CD4-positive, alpha-beta T cell (primary cell): ENCODE results near the gene BEST3. TPM values are rescaled to one million over a fixed set of nuclear protein-coding genes. Genes with fewer than 3 reads are reported as not detected.

Source experiments
- ATAC-seq: fragments of 200-7000 bp; cut with Tn5 transposase; one replicate; pipeline ENCODE4 v1.10.0; 2022; ENCODE audit warnings: mild to moderate bottlenecking; ENCODE audit not compliant: poor library complexity
- CTCF ChIA-PET: fragments of 350-600 bp; sonication (Branson Sonifier 250); formaldehyde crosslinking; loops from one replicate; lab custom pipeline; 2021; ENCODE audit warnings: antibody characterized with exemption, inconsistent platforms; lab: Charles Lee
- POLR2A ChIA-PET: fragments of 350-600 bp; sonication (Branson Sonifier 250); formaldehyde crosslinking; loops from one replicate; lab custom pipeline; 2021; ENCODE audit warnings: antibody characterized with exemption, inconsistent platforms; lab: Charles Lee
- DNase-seq, 14 experiments: peaks; one replicate each; pipeline ENCODE4 v3.0.0-alpha.2; 2013 to 2020; ENCODE audit warnings: mixed read lengths in 2 of 14
- H3K27ac ChIP-seq, 2 donors: one replicate each; pipeline versions ENCODE4 v1.5.1 to v1.7.0; 2013; ENCODE audit warnings: low read length in 2 of 2, low read depth in 1 of 2, mild to moderate bottlenecking in 1 of 2
- H3K27me3 ChIP-seq, 2 experiments: 1 replicate in 1 of 2; 2 replicates in 1 of 2; pipeline versions ENCODE4 v1.6.1 to v1.7.0; 2013; ENCODE audit warnings: low read length in 2 of 2, control low read depth in 1 of 2, mild to moderate bottlenecking in 1 of 2, moderate library complexity in 1 of 2; ENCODE audit not compliant: insufficient read depth in 2 of 2, control insufficient read depth in 1 of 2
- H3K36me3 ChIP-seq: one replicate; pipeline ENCODE4 v1.6.1; 2013; ENCODE audit warnings: low read length, control low read depth; ENCODE audit not compliant: insufficient read depth
- H3K4me1 ChIP-seq: one replicate; pipeline ENCODE4 v1.6.1; 2013; ENCODE audit warnings: low read length, control low read depth; ENCODE audit not compliant: insufficient read depth
- H3K4me3 ChIP-seq: one replicate; pipeline ENCODE4 v1.5.1; 2013; ENCODE audit warnings: mild to moderate bottlenecking, low read length, moderate library complexity
- H3K9me3 ChIP-seq, 2 experiments: 1 replicate in 1 of 2; 2 replicates in 1 of 2; pipeline versions ENCODE4 v1.6.1 to v1.7.0; 2013; ENCODE audit warnings: low read length in 2 of 2, mild to moderate bottlenecking in 2 of 2, control low read depth in 1 of 2, moderate library complexity in 1 of 2; ENCODE audit not compliant: control insufficient read depth in 1 of 2, insufficient read depth in 1 of 2
- H3K27ac Mint-ChIP-seq: one replicate; pipeline ENCODE4 v1.8.0; 2020; ENCODE audit warnings: mixed read lengths
- H3K27me3 Mint-ChIP-seq: one replicate; pipeline ENCODE4 v1.8.0; 2021; ENCODE audit warnings: mixed read lengths
- H3K36me3 Mint-ChIP-seq: one replicate; pipeline ENCODE4 v1.8.0; 2021; ENCODE audit warnings: low read depth, mixed read lengths
- H3K4me1 Mint-ChIP-seq: one replicate; pipeline ENCODE4 v1.8.0; 2021; ENCODE audit warnings: low read depth, mixed read lengths
- H3K4me3 Mint-ChIP-seq: one replicate; pipeline ENCODE4 v1.8.0; 2020; ENCODE audit warnings: mild to moderate bottlenecking, mixed read lengths
- H3K9me3 Mint-ChIP-seq: one replicate; pipeline ENCODE4 v1.8.0; 2020; ENCODE audit warnings: mixed read lengths
- intact Hi-C, 2 experiments: fragments of 100-400 bp; cut with DNase I in 1 of 2; cut with micrococcal nuclease in 1 of 2; formaldehyde crosslinking; loops; one replicate each; pipeline versions ENCODE4 v1.15.1 to v1.9.0; 2023 to 2025; cut with DNase I, micrococcal nuclease
- total RNA-seq, 174 experiments: library from RNA in 2 of 174; stranded (reverse) in 2 of 174; gene quantifications; one replicate each; pipeline ENCODE4 v1.2.3 and lab custom pipeline; 2021 to 2026
- TF ChIP-seq, protein P1 (sequence below): fragments of 200-600 bp; IDR thresholded peaks from one replicate; pipeline ENCODE4 v1.8.0; 2022; ENCODE audit warnings: antibody characterized with exemption, mild to moderate bottlenecking

The BEST3 gene
- total RNA-seq, 2 experiments from 2014 or later: not detected

DNA sequence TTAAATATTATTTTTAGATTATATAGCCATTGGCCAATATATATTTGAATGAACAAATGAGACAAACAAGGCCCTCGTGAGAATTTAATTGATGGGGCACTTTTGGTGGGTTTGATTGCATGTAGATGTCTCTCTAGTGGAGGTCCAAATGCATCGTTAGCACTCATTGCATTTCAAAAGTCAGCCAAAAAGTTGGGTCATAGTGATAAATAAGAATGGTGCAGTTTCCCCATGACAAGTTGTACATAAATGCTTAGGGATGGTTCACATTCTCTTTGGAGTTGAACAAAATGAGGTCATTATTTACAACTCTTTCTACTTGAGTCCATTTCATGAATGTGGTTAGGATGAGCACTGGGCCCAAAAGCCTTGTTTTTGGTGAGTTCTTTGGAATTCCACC, 1.0 kb downstream of the BEST3 start:
- intact Hi-C loops: no loop called here
- DNase-seq (no peak), ATAC-seq (no peak)
- POLR2A ChIA-PET: interaction anchor here (0.7 kb wide), 1 partner anchor 38 kb away, joined by 3 read pairs; no protein-coding TSS in a partner anchor
- no peaks in the 10 kb centered on the region for H3K9me3 ChIP-seq
- TF ChIP-seq, protein P1, sequence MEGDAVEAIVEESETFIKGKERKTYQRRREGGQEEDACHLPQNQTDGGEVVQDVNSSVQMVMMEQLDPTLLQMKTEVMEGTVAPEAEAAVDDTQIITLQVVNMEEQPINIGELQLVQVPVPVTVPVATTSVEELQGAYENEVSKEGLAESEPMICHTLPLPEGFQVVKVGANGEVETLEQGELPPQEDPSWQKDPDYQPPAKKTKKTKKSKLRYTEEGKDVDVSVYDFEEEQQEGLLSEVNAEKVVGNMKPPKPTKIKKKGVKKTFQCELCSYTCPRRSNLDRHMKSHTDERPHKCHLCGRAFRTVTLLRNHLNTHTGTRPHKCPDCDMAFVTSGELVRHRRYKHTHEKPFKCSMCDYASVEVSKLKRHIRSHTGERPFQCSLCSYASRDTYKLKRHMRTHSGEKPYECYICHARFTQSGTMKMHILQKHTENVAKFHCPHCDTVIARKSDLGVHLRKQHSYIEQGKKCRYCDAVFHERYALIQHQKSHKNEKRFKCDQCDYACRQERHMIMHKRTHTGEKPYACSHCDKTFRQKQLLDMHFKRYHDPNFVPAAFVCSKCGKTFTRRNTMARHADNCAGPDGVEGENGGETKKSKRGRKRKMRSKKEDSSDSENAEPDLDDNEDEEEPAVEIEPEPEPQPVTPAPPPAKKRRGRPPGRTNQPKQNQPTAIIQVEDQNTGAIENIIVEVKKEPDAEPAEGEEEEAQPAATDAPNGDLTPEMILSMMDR: no peak
- CTCF ChIA-PET: no interaction called here
- H3K27ac ChIP-seq: no peak overlapping the region
- no peak overlapping the region for H3K4me3 ChIP-seq
- H3K36me3 ChIP-seq: no peaks in the 10 kb centered on the region
- Mint-ChIP-seq H3K27ac (no peak overlapping the region), H3K36me3 (no peaks in the 10 kb centered on the region), H3K9me3 (no peaks in the 10 kb centered on the region), H3K4me1 (no peaks in the 10 kb centered on the region), H3K4me3 (no peak overlapping the region), H3K27me3 (peaks cover 7% of the 10 kb centered on the region)
- no peaks in the 10 kb centered on the region for H3K4me1 ChIP-seq
- H3K27me3 ChIP-seq: peaks cover 0 to 4% of the 10 kb centered on the region in 2 experiments

DNA sequence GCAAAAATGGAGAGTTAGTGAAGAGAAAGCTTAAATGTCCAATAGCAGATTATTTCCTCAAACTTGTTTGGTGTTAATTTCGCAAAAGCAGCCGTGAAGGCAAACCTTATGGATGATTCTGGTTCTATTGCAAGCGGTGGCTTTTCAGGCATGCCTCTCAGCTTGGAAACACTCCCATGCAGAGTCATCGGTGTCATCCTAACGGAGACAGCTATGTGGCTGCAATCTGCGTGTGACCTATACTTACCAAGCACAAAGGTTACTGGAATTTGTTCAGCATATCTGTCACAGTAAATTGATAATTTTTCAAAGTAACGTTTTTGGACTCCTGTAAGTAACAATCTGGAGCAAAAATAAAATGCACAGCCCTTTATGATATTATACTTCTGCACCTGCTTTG, 5.0 kb downstream of the BEST3 start:
- no peaks in the 10 kb centered on the region for H3K36me3 ChIP-seq
- Mint-ChIP-seq H3K27me3 (peaks cover 7% of the 10 kb centered on the region), H3K4me1 (no peaks in the 10 kb centered on the region), H3K4me3 (no peak overlapping the region), H3K27ac (no peak overlapping the region), H3K9me3 (no peaks in the 10 kb centered on the region), H3K36me3 (no peaks in the 10 kb centered on the region)
- ChIA-PET POLR2A (no interaction called here), CTCF (no interaction called here)
- no peaks in the 10 kb centered on the region for H3K9me3 ChIP-seq
- intact Hi-C loops: no loop called here
- no peak overlapping the region for H3K27ac ChIP-seq
- no peak for DNase-seq
- H3K4me1 ChIP-seq: no peaks in the 10 kb centered on the region
- H3K27me3 ChIP-seq: peaks cover 0 to 4% of the 10 kb centered on the region in 2 experiments
- TF ChIP-seq, protein P1: no peak
- no peak for ATAC-seq
- H3K4me3 ChIP-seq: no peak overlapping the region

DNA sequence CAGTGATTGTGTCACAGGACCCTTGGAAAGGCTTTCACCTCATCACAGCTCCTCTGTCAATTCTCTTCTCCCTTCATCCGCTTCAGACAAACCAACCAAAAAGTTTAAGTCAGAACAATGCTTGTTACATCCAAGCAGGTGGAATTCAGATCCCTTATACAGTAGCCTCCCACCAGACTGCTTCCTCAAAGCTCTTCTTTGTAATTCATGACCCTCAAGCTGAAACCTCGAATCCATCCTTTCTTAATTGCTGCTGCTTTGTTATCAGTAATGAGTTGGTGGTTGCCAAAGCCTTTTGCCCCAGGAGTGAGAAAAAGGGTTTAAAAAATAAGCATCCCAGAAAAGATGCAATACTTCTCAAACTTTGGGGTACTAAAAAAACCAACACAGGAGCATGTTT, 9.5 kb downstream of the BEST3 start:
- H3K27ac Mint-ChIP-seq: no peak overlapping the region
- ChIA-PET CTCF (no interaction called here), POLR2A (no interaction called here)
- no peak overlapping the region for H3K4me3 Mint-ChIP-seq
- TF ChIP-seq, protein P1: no peak
- no peaks in the 10 kb centered on the region for H3K36me3 Mint-ChIP-seq
- DNase-seq (no peak), ATAC-seq (no peak)
- no peaks in the 10 kb centered on the region for H3K4me1 Mint-ChIP-seq
- Histone ChIP-seq H3K4me1 (no peaks in the 10 kb centered on the region), H3K36me3 (no peaks in the 10 kb centered on the region), H3K4me3 (no peak overlapping the region), H3K27ac (no peak overlapping the region), H3K27me3 (no peaks in the 10 kb centered on the region), H3K9me3 (no peaks in the 10 kb centered on the region)
- H3K27me3 Mint-ChIP-seq: peaks cover 7% of the 10 kb centered on the region
- intact Hi-C loops: no loop called here
- no peaks in the 10 kb centered on the region for H3K9me3 Mint-ChIP-seq
